ENCODE data around the gene DAP. TPM values are rescaled to one million over a fixed set of nuclear protein-coding genes. Genes with fewer than 3 reads are reported as not detected.

The DAP gene
- polyA plus RNA-seq, 3 donors from 2014 or later = 43.1 to 87.1 (median 53.9) TPM

GRCh38 chr5:10660720-10661387 lies 100.2 kb downstream of the DAP start:
- no peaks in the 10 kb centered on the region for H3K9me3 Mint-ChIP-seq
- H3K4me3 Mint-ChIP-seq = no peak overlapping the region
- no peak overlapping the region for H3K27ac Mint-ChIP-seq
- H3K36me3 Mint-ChIP-seq = no peaks in the 10 kb centered on the region
- no peak for DNase-seq
- no peaks in the 10 kb centered on the region for H3K4me1 Mint-ChIP-seq
- peaks cover 0 to 3% (median 1%) of the 10 kb centered on the region in 3 donors for H3K27me3 Mint-ChIP-seq (ENCODE audit: low read depth in 3 of 3)

- no peak overlapping the region for H3K27ac Mint-ChIP-seq
- H3K9me3 Mint-ChIP-seq = no peaks in the 10 kb centered on the region
- H3K36me3 Mint-ChIP-seq = no peaks in the 10 kb centered on the region
- peaks cover 0 to 3% (median 1%) of the 10 kb centered on the region in 3 donors for H3K27me3 Mint-ChIP-seq (ENCODE audit: low read depth in 3 of 3)
- no peaks in the 10 kb centered on the region for H3K4me1 Mint-ChIP-seq
- no peak overlapping the region for H3K4me3 Mint-ChIP-seq
- DNase-seq = no peak
These were observed 100.9 kb downstream of the DAP start for GRCh38 chr5:10660135-10660534.

- H3K4me3 Mint-ChIP-seq = no peak overlapping the region
- H3K9me3 Mint-ChIP-seq = no peaks in the 10 kb centered on the region
- no peak for DNase-seq
- H3K27ac Mint-ChIP-seq = no peak overlapping the region
- no peaks in the 10 kb centered on the region for H3K36me3 Mint-ChIP-seq
- peaks cover 0 to 3% (median 1%) of the 10 kb centered on the region in 3 donors for H3K27me3 Mint-ChIP-seq (ENCODE audit: low read depth in 3 of 3)
- H3K4me1 Mint-ChIP-seq = no peaks in the 10 kb centered on the region
These were observed 102.8 kb downstream of the DAP start for GRCh38 chr5:10658265-10658664.

GRCh38 chr5:10655972-10656830 lies 104.8 kb downstream of the DAP start:
- Mint-ChIP-seq H3K9me3 (no peaks in the 10 kb centered on the region), H3K36me3 (no peaks in the 10 kb centered on the region), H3K27ac (no peak overlapping the region), H3K4me3 (no peak overlapping the region), H3K27me3 (ENCODE audit: low read depth in 3 of 3) (peaks cover 0 to 2% (median 1%) of the 10 kb centered on the region in 3 donors), H3K4me1 (no peaks in the 10 kb centered on the region)
- DNase-seq = no peak

GRCh38 chr5:10655161-10655971 lies 105.7 kb downstream of the DAP start:
- no peak overlapping the region for H3K27ac Mint-ChIP-seq
- no peak for DNase-seq
- H3K4me3 Mint-ChIP-seq = no peak overlapping the region
- H3K4me1 Mint-ChIP-seq = no peaks in the 10 kb centered on the region
- H3K9me3 Mint-ChIP-seq = no peaks in the 10 kb centered on the region
- peaks cover 0 to 2% (median 1%) of the 10 kb centered on the region in 3 donors for H3K27me3 Mint-ChIP-seq (ENCODE audit: low read depth in 3 of 3)
- no peaks in the 10 kb centered on the region for H3K36me3 Mint-ChIP-seq

GRCh38 chr5:10654566-10654965 lies 106.5 kb downstream of the DAP start:
- no peaks in the 10 kb centered on the region for H3K36me3 Mint-ChIP-seq
- H3K9me3 Mint-ChIP-seq = no peaks in the 10 kb centered on the region
- no peaks in the 10 kb centered on the region for H3K4me1 Mint-ChIP-seq
- DNase-seq = no peak
- no peak overlapping the region for H3K4me3 Mint-ChIP-seq
- peaks cover 0 to 2% (median 1%) of the 10 kb centered on the region in 3 donors for H3K27me3 Mint-ChIP-seq (ENCODE audit: low read depth in 3 of 3)
- no peak overlapping the region for H3K27ac Mint-ChIP-seq

GRCh38 chr5:10653751-10654400 lies 107.2 kb downstream of the DAP start:
- H3K4me1 Mint-ChIP-seq = no peaks in the 10 kb centered on the region
- H3K27ac Mint-ChIP-seq = no peak overlapping the region
- no peaks in the 10 kb centered on the region for H3K9me3 Mint-ChIP-seq
- H3K36me3 Mint-ChIP-seq = no peaks in the 10 kb centered on the region
- no peak for DNase-seq
- peaks cover 0 to 2% (median 0%) of the 10 kb centered on the region in 3 donors for H3K27me3 Mint-ChIP-seq (ENCODE audit: low read depth in 3 of 3)
- H3K4me3 Mint-ChIP-seq = no peak overlapping the region

- no peak for DNase-seq
- Mint-ChIP-seq H3K4me1 (no peaks in the 10 kb centered on the region), H3K4me3 (no peak overlapping the region), H3K36me3 (no peaks in the 10 kb centered on the region), H3K27me3 (ENCODE audit: low read depth in 3 of 3) (peaks cover 0 to 2% (median 0%) of the 10 kb centered on the region in 3 donors), H3K27ac (no peak overlapping the region), H3K9me3 (no peaks in the 10 kb centered on the region)
These were observed 108.0 kb downstream of the DAP start for GRCh38 chr5:10653043-10653442.

GRCh38 chr5:10652606-10653005 lies 108.4 kb downstream of the DAP start:
- Mint-ChIP-seq H3K36me3 (no peaks in the 10 kb centered on the region), H3K4me1 (no peaks in the 10 kb centered on the region), H3K27me3 (ENCODE audit: low read depth in 3 of 3) (peaks cover 0 to 2% (median 0%) of the 10 kb centered on the region in 3 donors), H3K9me3 (no peaks in the 10 kb centered on the region), H3K27ac (no peak overlapping the region), H3K4me3 (no peak overlapping the region)
- no peak for DNase-seq

- no peaks in the 10 kb centered on the region for H3K4me1 Mint-ChIP-seq
- H3K27ac Mint-ChIP-seq = no peak overlapping the region
- H3K36me3 Mint-ChIP-seq = no peaks in the 10 kb centered on the region
These were observed 108.9 kb downstream of the DAP start for GRCh38 chr5:10652151-10652550.

GRCh38 chr5:10649666-10650380 lies 111.2 kb downstream of the DAP start:
- Mint-ChIP-seq H3K36me3 (no peaks in the 10 kb centered on the region), H3K27me3 (ENCODE audit: low read depth in 3 of 3) (no peaks in the 10 kb centered on the region), H3K27ac (no peak overlapping the region), H3K9me3 (no peaks in the 10 kb centered on the region), H3K4me1 (peaks cover under 1 to 10% of the 10 kb centered on the region in 2 donors), H3K4me3 (no peak overlapping the region)
- no peak for DNase-seq

More at GRCh38 chr5:10652151-10652550, 108.9 kb downstream of the DAP start:
- peaks cover 0 to 2% (median 0%) of the 10 kb centered on the region in 3 donors for H3K27me3 Mint-ChIP-seq (ENCODE audit: low read depth in 3 of 3)
- no peak overlapping the region for H3K4me3 Mint-ChIP-seq
- DNase-seq = no peak
- H3K9me3 Mint-ChIP-seq = no peaks in the 10 kb centered on the region

- DNase-seq = no peak
- no peaks in the 10 kb centered on the region for H3K27me3 Mint-ChIP-seq (ENCODE audit: low read depth in 3 of 3)
- no peaks in the 10 kb centered on the region for H3K9me3 Mint-ChIP-seq
- H3K36me3 Mint-ChIP-seq = no peaks in the 10 kb centered on the region
- peaks cover 8 to 18% of the 10 kb centered on the region in 2 donors for H3K4me1 Mint-ChIP-seq
- H3K27ac Mint-ChIP-seq = no peak overlapping the region
- no peak overlapping the region for H3K4me3 Mint-ChIP-seq
These were observed 112.0 kb downstream of the DAP start for GRCh38 chr5:10648806-10649665.
